H1 (cell line): ENCODE data around the gene NUP210. TPM values are rescaled to one million over a fixed set of nuclear protein-coding genes. Genes with fewer than 3 reads are reported as not detected.

ENCODE experiments used
- CTCF ChIA-PET: fragments of 300-600 bp; sonication (Branson Sonifier 250); formaldehyde crosslinking; loops from one replicate; lab custom pipeline; 2021; ENCODE audit not compliant: partially characterized antibody; lab: Charles Lee
- POLR2A ChIA-PET: fragments of 300-600 bp; sonication (Branson Sonifier 250); formaldehyde crosslinking; loops from one replicate; lab custom pipeline; 2021; ENCODE audit warnings: inconsistent platforms; ENCODE audit not compliant: partially characterized antibody; lab: Charles Lee
- DNase-seq, 2 experiments: peaks; one replicate each; pipeline versions ENCODE4 v3.0.0 to v3.0.0-alpha.2; 2010 to 2022; ENCODE audit warnings: low spot score in 2 of 2, low read depth in 1 of 2, mixed read lengths in 1 of 2
- FAIRE-seq: peaks from 2 replicates; lab custom pipeline; 2011; peaks lifted over from hg19 to GRCh38; lab: Jason Lieb, UNC
- H2AFZ ChIP-seq: 2 replicates; pipeline ENCODE4 v1.8.1; 2012; ENCODE audit warnings: low read length, inconsistent platforms
- H2AK5ac ChIP-seq: 2 replicates; pipeline ENCODE4 v1.6.1; 2013; ENCODE audit warnings: low read depth, low read length
- H2BK120ac ChIP-seq: replicated peaks from 2 replicates; pipeline ENCODE3; 2013; ENCODE audit warnings: low read depth, low read length, inconsistent platforms
- H2BK12ac ChIP-seq: 2 replicates; pipeline ENCODE4 v1.6.1; 2013; ENCODE audit warnings: low read depth, low read length
- H2BK15ac ChIP-seq: 2 replicates; pipeline ENCODE4 v1.6.1; 2013; ENCODE audit warnings: low read length
- H2BK20ac ChIP-seq: 2 replicates; pipeline ENCODE4 v1.6.1; 2013; ENCODE audit warnings: low read length
- H2BK5ac ChIP-seq: 2 replicates; pipeline ENCODE4 v1.6.1; 2013; ENCODE audit warnings: low read depth, low read length
- H3K14ac ChIP-seq: 2 replicates; pipeline ENCODE4 v1.6.1; 2013; ENCODE audit warnings: inconsistent platforms; ENCODE audit not compliant: insufficient read length
- H3K18ac ChIP-seq: 2 replicates; pipeline ENCODE4 v1.6.1; 2013; ENCODE audit warnings: low read length; ENCODE audit errors: extremely low read depth
- H3K23ac ChIP-seq: 2 replicates; pipeline ENCODE4 v1.6.1; 2013; ENCODE audit warnings: inconsistent platforms; ENCODE audit not compliant: insufficient read length
- H3K23me2 ChIP-seq: 2 replicates; pipeline ENCODE4 v1.6.1; 2013; ENCODE audit warnings: low read depth, low read length
- H3K27ac ChIP-seq: 2 replicates; pipeline ENCODE4 v1.6.1; 2011; ENCODE audit warnings: low read depth, low read length, inconsistent platforms
- H3K27me3 ChIP-seq, 4 experiments: replicated peaks in 1 of 4; 1 replicate in 1 of 4; 2 replicates in 3 of 4; pipeline versions ENCODE4 v1.6.1 to v1.8.1; 2011 to 2013; ENCODE audit warnings: low read length in 3 of 4, mild to moderate bottlenecking in 3 of 4, inconsistent platforms in 2 of 4, mixed read lengths in 2 of 4, moderate library complexity in 1 of 4; ENCODE audit not compliant: control insufficient read depth in 3 of 4, insufficient read depth in 3 of 4; ENCODE audit errors: extremely low read depth in 1 of 4
- H3K36me3 ChIP-seq, 4 experiments: 2 replicates each; pipeline versions ENCODE4 v1.6.1 to v1.8.1; 2011 to 2013; ENCODE audit warnings: mild to moderate bottlenecking in 4 of 4, low read length in 3 of 4, moderate library complexity in 2 of 4, control low read depth in 1 of 4, inconsistent platforms in 1 of 4; ENCODE audit not compliant: insufficient read depth in 4 of 4, control insufficient read depth in 2 of 4
- H3K4ac ChIP-seq: replicated peaks from 2 replicates; pipeline ENCODE3; 2013; ENCODE audit warnings: low read length, low read depth, mixed read lengths, inconsistent platforms; ENCODE audit not compliant: insufficient read length
- H3K4me1 ChIP-seq, 4 experiments: replicated peaks in 1 of 4; 1 replicate in 1 of 4; 2 replicates in 3 of 4; pipeline versions ENCODE4 v1.6.1 to v1.8.1; 2011 to 2013; ENCODE audit warnings: low read length in 3 of 4, inconsistent platforms in 2 of 4, mixed read lengths in 1 of 4; ENCODE audit not compliant: insufficient read depth in 4 of 4, control insufficient read depth in 3 of 4
- H3K4me2 ChIP-seq, 2 experiments: 2 replicates each; pipeline versions ENCODE4 v1.6.1 to v1.8.1; 2011 to 2013; ENCODE audit warnings: low read depth in 2 of 2, low read length in 2 of 2, control low read depth in 1 of 2, inconsistent platforms in 1 of 2, mild to moderate bottlenecking in 1 of 2; ENCODE audit not compliant: insufficient read depth in 1 of 2
- H3K4me3 ChIP-seq, 4 experiments: fragments of 200-600, 300-600 bp in 1 of 4; sonication (generic), shearing (Covaris generic), sonication (Bioruptor Twin) in 1 of 4; 2 replicates each; pipeline versions ENCODE4 v1.5.1 to v1.8.1; 2011 to 2016; ENCODE audit warnings: low read length in 4 of 4, low read depth in 3 of 4, control low read depth in 2 of 4, inconsistent platforms in 2 of 4, mild to moderate bottlenecking in 2 of 4, mixed read lengths in 1 of 4, moderate library complexity in 1 of 4; ENCODE audit not compliant: insufficient read depth in 2 of 4; ENCODE audit errors: extremely low read depth in 1 of 4
- H3K56ac ChIP-seq: replicated peaks from 2 replicates; pipeline ENCODE3; 2013; ENCODE audit warnings: low read depth, mild to moderate bottlenecking, mixed read lengths, low read length, inconsistent platforms; ENCODE audit not compliant: insufficient read length
- H3K79me1 ChIP-seq: 2 replicates; pipeline ENCODE4 v1.6.1; 2013; ENCODE audit warnings: low read depth, low read length, control low read depth
- H3K79me2 ChIP-seq, 2 experiments: 2 replicates each; pipeline versions ENCODE4 v1.6.1 to v1.8.1; 2012 to 2013; ENCODE audit warnings: low read length in 2 of 2, mild to moderate bottlenecking in 2 of 2, inconsistent platforms in 1 of 2; ENCODE audit not compliant: insufficient read depth in 2 of 2, control insufficient read depth in 1 of 2
- H3K9ac ChIP-seq, 4 experiments: replicated peaks in 1 of 4; 1 replicate in 1 of 4; 2 replicates in 3 of 4; pipeline versions ENCODE4 v1.6.1 to v1.8.1; 2011 to 2013; ENCODE audit warnings: low read depth in 3 of 4, low read length in 3 of 4, control low read depth in 2 of 4, mild to moderate bottlenecking in 2 of 4, moderate library complexity in 2 of 4, inconsistent platforms in 1 of 4; ENCODE audit errors: extremely low read depth in 1 of 4
- H3K9me3 ChIP-seq, 2 experiments: 2 replicates each; pipeline versions ENCODE4 v1.6.1 to v1.8.1; 2012 to 2013; ENCODE audit warnings: mild to moderate bottlenecking in 2 of 2, moderate library complexity in 2 of 2, control low read depth in 1 of 2, inconsistent platforms in 1 of 2, low read depth in 1 of 2, low read length in 1 of 2, mixed read lengths in 1 of 2; ENCODE audit not compliant: insufficient read depth in 2 of 2
- H4K20me1 ChIP-seq, 2 experiments: replicated peaks in 1 of 2; 2 replicates each; pipeline versions ENCODE3 to v1.8.1; 2011 to 2013; ENCODE audit warnings: inconsistent platforms in 2 of 2, low read length in 2 of 2, mild to moderate bottlenecking in 1 of 2; ENCODE audit not compliant: insufficient read depth in 2 of 2, control insufficient read depth in 1 of 2
- H4K5ac ChIP-seq: 2 replicates; pipeline ENCODE4 v1.6.1; 2013; ENCODE audit warnings: low read length, low read depth, mixed read lengths, inconsistent platforms; ENCODE audit not compliant: insufficient read length
- H4K8ac ChIP-seq: 2 replicates; pipeline ENCODE4 v1.8.0; 2013; ENCODE audit warnings: mild to moderate bottlenecking, moderate library complexity, low read length, inconsistent platforms; ENCODE audit not compliant: insufficient read depth; ENCODE audit errors: extremely low read depth
- H4K91ac ChIP-seq: replicated peaks from 2 replicates; pipeline ENCODE3; 2013; ENCODE audit warnings: low read length, mixed read lengths, inconsistent platforms; ENCODE audit not compliant: insufficient read length
- CHD2 ChIP-seq: IDR thresholded peaks from 2 replicates; pipeline ENCODE4 v1.6.1; 2012; ENCODE audit warnings: low read length, improper control_type of control experiment
- CREB1 ChIP-seq: IDR thresholded peaks from 2 replicates; pipeline ENCODE4 v1.6.1; 2012; ENCODE audit warnings: inconsistent platforms
- E2F6 ChIP-seq: IDR thresholded peaks from 2 replicates; pipeline ENCODE4 v1.6.1; 2012; ENCODE audit warnings: inconsistent platforms
- HDAC2 ChIP-seq, 2 experiments: fragments of 300-600 bp in 1 of 2; sonication (generic) in 1 of 2; IDR thresholded peaks; 2 replicates each; pipeline ENCODE4 v1.6.1; 2011 to 2012; ENCODE audit warnings: low read depth in 2 of 2, low read length in 2 of 2, mild to moderate bottlenecking in 2 of 2, moderate library complexity in 2 of 2, borderline replicate concordance in 1 of 2, inconsistent platforms in 1 of 2
- HDAC6 ChIP-seq: IDR thresholded peaks from one replicate; pipeline ENCODE4 v1.7.1; 2012; ENCODE audit warnings: low read depth, mild to moderate bottlenecking, inconsistent platforms, low read length, moderate library complexity
- NRF1 ChIP-seq: IDR thresholded peaks from 2 replicates; pipeline ENCODE4 v1.6.1; 2011; ENCODE audit warnings: mild to moderate bottlenecking, low read depth, low read length, improper control_type of control experiment
- RAD21 ChIP-seq, 2 experiments: IDR thresholded peaks in 1 of 2; conservative IDR thresholded peaks in 1 of 2; 2 replicates each; pipeline ENCODE4 v1.6.1; 2011; ENCODE audit warnings: low read depth in 2 of 2, low read length in 2 of 2, improper control_type of control experiment in 1 of 2, inconsistent platforms in 1 of 2, mild to moderate bottlenecking in 1 of 2, moderate library complexity in 1 of 2
- TAF1 ChIP-seq: IDR thresholded peaks from 2 replicates; pipeline ENCODE4 v1.6.1; 2011; ENCODE audit warnings: mild to moderate bottlenecking, low read depth, low read length
- WGBS, 2 experiments: shearing (Covaris generic) in 1 of 2; methylation state at CpG; one replicate each; pipeline versions ENCODE4 v1.1.6 to v1.1.7; 2013 to 2015; ENCODE audit warnings: low lambda C conversion rate in 2 of 2, mixed read lengths in 2 of 2, inconsistent platforms in 1 of 2, low coverage in 1 of 2, missing lambda C conversion rate in 1 of 2; ENCODE audit not compliant: insufficient replicate concordance in 2 of 2, insufficient coverage in 1 of 2, insufficient read length in 1 of 2; ENCODE audit errors: extremely low coverage in 1 of 2, missing lambda C conversion rate in 1 of 2; 5-methylcytosine and 5-hydroxymethylcytosine counted together
- polyA plus RNA-seq, 7 experiments: library from polyadenylated mRNA; depleted of rRNA in 3 of 7; stranded (reverse) in 5 of 7; unstranded in 2 of 7; fragments of >200 nt in 5 of 7; fragments of 200-250 nt in 2 of 7; gene quantifications; 1 replicate in 5 of 7; 2 replicates in 1 of 7; 4 replicates in 1 of 7; pipeline versions ENCODE4 v1.2.1 to v1.2.3, GENCODE V29; 2011 to 2013; ENCODE audit warnings: missing spikeins in 2 of 7, mixed read lengths in 2 of 7
- total RNA-seq: library from RNA; stranded (reverse); fragmentation: NEBNext Ultra II Directional; extraction: Animal tissue kit (Norgen Biotek cat#: 25700); gene quantifications from 2 replicates; pipeline ENCODE4 v1.2.1, GENCODE V29; 2021

The NUP210 gene
- total and polyA plus RNA-seq, 2 of the 8 experiments (the other 6 are each of a cell fraction or from before 2014, with no cell fraction given), result 51.0 to 53.7 TPM

- CTCF ChIA-PET, result interaction anchor here (0.7 to 2.0 kb wide), 3 partner anchors 11 to 202 kb away, joined by 3 to 9 read pairs (median 4); no protein-coding TSS in a partner anchor
- H4K5ac ChIP-seq, result no peak overlapping the region
- no peak overlapping the region for H2BK5ac ChIP-seq
- no peak overlapping the region for H3K18ac ChIP-seq
- H3K23me2 ChIP-seq, result no peaks in the 10 kb centered on the region
- TF ChIP-seq RAD21 (IDR thresholded peaks at IDR 0.05 in 1 of 2, conservative IDR thresholded peaks at IDR 0.05 in 1 of 2; ENCODE audit: low read depth in 2 of 2, low read length in 2 of 2) (no peak), HDAC6 (no peak), TAF1 (no peak), CHD2 (no peak), CREB1 (no peak), HDAC2 (IDR thresholded peaks at IDR 0.05; ENCODE audit: borderline replicate concordance in 1 of 2, low read depth in 2 of 2, low read length in 2 of 2) (no peak), E2F6 (no peak), NRF1 (no peak)
- DNase-seq (no peak), FAIRE-seq (no peak)
- H3K4me1 ChIP-seq, result peaks cover 4 to 14% (median 10%) of the 10 kb centered on the region in 4 experiments
- H4K91ac ChIP-seq, result no peak overlapping the region
- no peak overlapping the region for H3K9ac ChIP-seq
- no peak overlapping the region for H3K56ac ChIP-seq
- no peaks in the 10 kb centered on the region; a peak in 1 of 7 replicates for H3K27me3 ChIP-seq
- POLR2A ChIA-PET, result no interaction called here
- H3K79me2 ChIP-seq, result no peaks in the 10 kb centered on the region
- H2BK120ac ChIP-seq, result no peak overlapping the region
- no peak overlapping the region for H2BK20ac ChIP-seq
- no peaks in the 10 kb centered on the region for H4K20me1 ChIP-seq
- no peaks in the 10 kb centered on the region for H3K9me3 ChIP-seq
- H3K4ac ChIP-seq, result peak overlapping the region; percentile 44
- no peak overlapping the region for H2BK15ac ChIP-seq
- H3K79me1 ChIP-seq, result no peaks in the 10 kb centered on the region
- H3K14ac ChIP-seq, result no peak overlapping the region
- H3K4me3 ChIP-seq, result no peak overlapping the region
- no peak overlapping the region for H3K23ac ChIP-seq
- H2AK5ac ChIP-seq, result no peak overlapping the region
- H3K36me3 ChIP-seq, result no peaks in the 10 kb centered on the region
- no peak overlapping the region for H3K4me2 ChIP-seq
- no peak overlapping the region for H2AFZ ChIP-seq
- H3K27ac ChIP-seq, result no peak overlapping the region
- WGBS, 2 experiments, result 91% methylated on average over 18 of the region's 18 CpGs; no CpG with 5 or more reads in 1 of the 2 experiments
- H2BK12ac ChIP-seq, result 0 out of 2 replicates have a peak overlapping the region, but pooled peaks have one; percentile 22
- peak overlapping the region; percentile 51; the same call in 1 of the 2 replicates for H4K8ac ChIP-seq
Observed at GRCh38 chr3:13294442-13295351, 125.4 kb downstream of the NUP210 start.
